Measurements from ENCODE around the gene DESI1. TPM values are rescaled to one million over a fixed set of nuclear protein-coding genes. Genes with fewer than 3 reads are reported as not detected.

DESI1 gene
- total RNA-seq, 6 experiments from 2014 or later = 34.8 to 49.5 (median 40.9) TPM

DNA sequence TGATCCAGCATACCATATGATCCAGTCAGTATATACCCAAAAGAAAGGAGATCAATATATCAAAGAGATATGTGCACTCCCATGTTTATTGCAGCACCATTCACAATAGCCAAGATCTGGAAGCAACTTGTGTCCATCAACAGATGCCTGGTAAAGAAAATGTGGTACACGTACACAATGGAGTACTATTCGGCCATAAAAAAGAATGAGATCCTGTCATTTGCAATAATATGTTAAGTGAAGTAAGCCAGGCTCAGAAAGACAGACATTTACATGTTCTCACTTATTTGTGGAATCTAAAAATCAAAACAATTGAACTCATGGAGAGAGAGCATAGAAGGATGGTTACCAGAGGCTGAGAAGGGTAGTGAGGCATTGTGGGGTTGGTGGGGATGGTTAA, 40.9 kb upstream of the DESI1 start:
- Histone ChIP-seq H3K27me3 (no peaks in the 10 kb centered on the region), H3K9me3 (no peaks in the 10 kb centered on the region), H3K27ac (no peak overlapping the region), H3K36me3 (peaks cover 17 to 79% (median 49%) of the 10 kb centered on the region in 4 donors), H3K4me1 (peaks cover 0 to 3% (median 0%) of the 10 kb centered on the region in 4 donors), H3K4me3 (no peak overlapping the region)
- DNase-seq = no peak
- ATAC-seq = no peak
- WGBS (ENCODE audit: insufficient coverage, low coverage, low lambda C conversion rate, missing lambda C conversion rate) = 100% methylated on average over 2 of the region's 2 CpGs
- TF ChIP-seq, protein P1, sequence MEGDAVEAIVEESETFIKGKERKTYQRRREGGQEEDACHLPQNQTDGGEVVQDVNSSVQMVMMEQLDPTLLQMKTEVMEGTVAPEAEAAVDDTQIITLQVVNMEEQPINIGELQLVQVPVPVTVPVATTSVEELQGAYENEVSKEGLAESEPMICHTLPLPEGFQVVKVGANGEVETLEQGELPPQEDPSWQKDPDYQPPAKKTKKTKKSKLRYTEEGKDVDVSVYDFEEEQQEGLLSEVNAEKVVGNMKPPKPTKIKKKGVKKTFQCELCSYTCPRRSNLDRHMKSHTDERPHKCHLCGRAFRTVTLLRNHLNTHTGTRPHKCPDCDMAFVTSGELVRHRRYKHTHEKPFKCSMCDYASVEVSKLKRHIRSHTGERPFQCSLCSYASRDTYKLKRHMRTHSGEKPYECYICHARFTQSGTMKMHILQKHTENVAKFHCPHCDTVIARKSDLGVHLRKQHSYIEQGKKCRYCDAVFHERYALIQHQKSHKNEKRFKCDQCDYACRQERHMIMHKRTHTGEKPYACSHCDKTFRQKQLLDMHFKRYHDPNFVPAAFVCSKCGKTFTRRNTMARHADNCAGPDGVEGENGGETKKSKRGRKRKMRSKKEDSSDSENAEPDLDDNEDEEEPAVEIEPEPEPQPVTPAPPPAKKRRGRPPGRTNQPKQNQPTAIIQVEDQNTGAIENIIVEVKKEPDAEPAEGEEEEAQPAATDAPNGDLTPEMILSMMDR (IDR thresholded peaks at IDR 0.05) = no peak
- intact Hi-C loops (cut with DNase I) = no loop called here

DNA sequence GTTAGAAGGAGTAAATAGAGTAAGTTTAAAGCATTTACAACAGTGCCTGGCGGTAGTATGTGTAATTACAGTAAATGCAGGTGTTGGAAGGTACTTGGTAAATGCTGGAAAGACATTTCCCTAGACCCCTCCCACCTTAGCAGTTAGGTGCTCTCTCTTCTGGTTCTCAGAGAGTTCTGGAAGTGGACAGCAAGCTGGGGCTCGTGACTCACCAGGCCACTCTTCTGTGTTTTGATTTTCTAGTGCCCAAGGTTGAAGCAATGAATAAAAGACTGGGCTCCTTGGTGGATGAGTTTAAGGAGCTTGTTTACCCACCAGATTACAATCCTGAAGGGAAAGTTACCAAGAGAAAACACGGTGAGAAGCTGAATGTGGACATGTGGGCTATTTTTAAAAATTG, 40.2 kb upstream of the DESI1 start:
- Histone ChIP-seq H3K36me3 (peaks cover 17 to 85% (median 52%) of the 10 kb centered on the region in 4 donors), H3K27me3 (no peaks in the 10 kb centered on the region), H3K4me1 (no peaks in the 10 kb centered on the region), H3K27ac (no peak overlapping the region), H3K9me3 (no peaks in the 10 kb centered on the region), H3K4me3 (no peak overlapping the region)
- ATAC-seq = no peak
- intact Hi-C loops (cut with DNase I) = no loop called here
- TF ChIP-seq POLR2A (IDR thresholded peaks at IDR 0.05) = no peak
- TF ChIP-seq, protein P1 (IDR thresholded peaks at IDR 0.05) = no peak
- 79% methylated on average over 2 of the region's 3 CpGs for WGBS (ENCODE audit: insufficient coverage, low coverage, low lambda C conversion rate, missing lambda C conversion rate)
- DNase-seq = no peak

DNA sequence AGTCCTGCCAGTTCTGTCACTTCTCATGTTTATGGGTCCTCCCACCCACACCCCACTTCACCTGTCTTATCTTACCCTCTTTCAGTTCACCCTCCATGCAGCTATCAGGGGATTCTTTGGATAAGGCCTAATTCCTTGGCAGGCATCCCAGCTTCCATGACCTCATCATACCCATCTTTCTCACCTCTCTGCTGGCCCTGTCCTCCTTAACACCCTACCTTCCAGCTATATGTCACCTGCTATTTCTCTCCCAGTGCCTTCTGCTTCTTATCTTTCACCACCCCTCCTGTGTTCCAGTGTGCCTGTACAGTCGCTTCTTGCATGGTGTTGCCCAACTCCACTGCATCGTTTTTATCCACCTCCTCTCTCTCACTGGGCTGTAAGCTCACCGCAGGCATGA, 39.6 kb upstream of the DESI1 start:
- Histone ChIP-seq H3K4me3 (no peak overlapping the region), H3K9me3 (no peaks in the 10 kb centered on the region), H3K4me1 (no peaks in the 10 kb centered on the region), H3K36me3 (peaks cover 17 to 92% (median 55%) of the 10 kb centered on the region in 4 donors), H3K27me3 (no peaks in the 10 kb centered on the region), H3K27ac (no peak overlapping the region)
- intact Hi-C loops (cut with DNase I) = no loop called here
- peak in 2 of 4 donors; percentile 17 to 52 for ATAC-seq
- TF ChIP-seq, protein P1 (IDR thresholded peaks at IDR 0.05) = no peak
- WGBS (ENCODE audit: insufficient coverage, low coverage, low lambda C conversion rate, missing lambda C conversion rate) = 85% methylated on average over 3 of the region's 3 CpGs
- peak in 1 of 3 donors; percentile 17 for DNase-seq

DNA sequence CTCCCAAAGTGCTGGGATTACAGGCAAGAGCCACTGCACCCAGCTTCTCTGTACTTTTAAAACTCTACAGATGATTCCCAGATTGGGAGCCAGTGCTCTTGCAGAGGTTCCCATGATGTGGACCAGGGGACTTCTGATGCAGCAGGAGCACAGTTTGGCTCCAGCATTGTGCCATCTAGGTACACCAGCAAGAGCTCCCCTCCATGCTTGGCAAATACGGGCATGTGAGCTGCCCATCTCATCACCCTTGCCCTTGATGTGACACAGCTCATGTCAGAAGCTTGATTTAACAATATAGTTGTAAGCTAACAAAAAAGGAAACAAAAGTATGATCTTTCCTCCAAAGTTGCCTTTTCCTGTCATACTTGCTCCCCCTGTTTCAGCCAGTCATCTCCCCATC, 39.1 kb upstream of the DESI1 start:
- intact Hi-C loops (cut with DNase I) = no loop called here
- Histone ChIP-seq H3K4me1 (no peaks in the 10 kb centered on the region), H3K27ac (no peak overlapping the region), H3K36me3 (peaks cover 17 to 95% (median 56%) of the 10 kb centered on the region in 4 donors), H3K9me3 (no peaks in the 10 kb centered on the region), H3K27me3 (no peaks in the 10 kb centered on the region), H3K4me3 (no peak overlapping the region)
- ATAC-seq (no peak), DNase-seq (peak in 1 of 3 donors; percentile 20)
- 86% methylated on average over 1 of the region's 1 CpG for WGBS (ENCODE audit: insufficient coverage, low coverage, low lambda C conversion rate, missing lambda C conversion rate)
- TF ChIP-seq, protein P1 (IDR thresholded peaks at IDR 0.05) = no peak
- no peak for TF ChIP-seq POLR2A (IDR thresholded peaks at IDR 0.05)

DNA sequence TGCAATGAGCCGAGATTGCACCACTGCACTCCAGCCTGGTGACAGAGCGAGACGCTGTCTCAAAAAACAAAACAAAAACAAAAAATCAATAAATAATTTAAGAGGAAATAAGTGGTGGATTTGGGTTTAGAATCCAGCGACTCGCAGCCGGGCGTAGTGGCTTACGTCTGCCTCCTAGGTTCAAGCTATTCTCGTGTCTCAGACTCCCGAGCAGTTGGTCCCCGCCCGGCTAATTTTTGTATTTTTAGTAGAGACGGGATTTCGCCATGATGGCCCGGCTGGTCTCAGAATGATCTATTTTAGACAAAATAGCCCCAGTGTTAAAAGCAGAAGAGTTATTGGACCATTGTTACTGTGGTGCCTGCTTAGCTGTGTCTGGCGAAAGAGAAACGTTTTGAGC, 38.0 kb upstream of the DESI1 start:
- H3K4me1 ChIP-seq = peaks cover 0 to 8% (median 0%) of the 10 kb centered on the region in 4 donors
- no peak for ATAC-seq
- H3K27ac ChIP-seq = no peak overlapping the region
- DNase-seq = peak in 1 of 3 donors; percentile 18
- intact Hi-C loops (cut with DNase I) = no loop called here
- no peaks in the 10 kb centered on the region for H3K27me3 ChIP-seq
- H3K4me3 ChIP-seq = no peak overlapping the region
- WGBS (ENCODE audit: insufficient coverage, low coverage, low lambda C conversion rate, missing lambda C conversion rate) = 94% methylated on average over 16 of the region's 17 CpGs
- H3K9me3 ChIP-seq = no peaks in the 10 kb centered on the region
- peaks cover 21 to 99% (median 59%) of the 10 kb centered on the region in 4 donors for H3K36me3 ChIP-seq
- no peak for TF ChIP-seq POLR2A (IDR thresholded peaks at IDR 0.05)
- TF ChIP-seq, protein P1 (IDR thresholded peaks at IDR 0.05) = no peak
